ENCODE results near the gene NETO1.

NETO1 gene

GRCh38 chr18:72867746-72868584 is at the start of gene NETO1:
NETO1 (minus strand) TSS chr18:72867987; CDS start chr18:72867291, 696 bp downstream.
- DNase-seq = no peak

- no peak for DNase-seq
Measured at GRCh38 chr18:72910045-72910444, 42.3 kb upstream of the NETO1 start.

- no peak for DNase-seq
Measured at GRCh38 chr18:72908181-72908580, 40.4 kb upstream of the NETO1 start.

- DNase-seq = no peak
Measured at GRCh38 chr18:72903033-72903432, 35.2 kb upstream of the NETO1 start.

- DNase-seq = no peak
Measured at GRCh38 chr18:72899338-72899737, 31.6 kb upstream of the NETO1 start.

GRCh38 chr18:72898870-72899269 is 31.1 kb upstream of the NETO1 start:
- no peak for DNase-seq

- DNase-seq = no peak
Measured at GRCh38 chr18:72895548-72895947, 27.8 kb upstream of the NETO1 start.

GRCh38 chr18:72878561-72878960 is 10.8 kb upstream of the NETO1 start:
- DNase-seq = no peak

GRCh38 chr18:72878143-72878542 is 10.4 kb upstream of the NETO1 start:
- no peak for DNase-seq

- DNase-seq = no peak
Measured at GRCh38 chr18:72871091-72871490, 3.3 kb upstream of the NETO1 start.

GRCh38 chr18:72869226-72870185 is 1.7 kb upstream of the NETO1 start:
- DNase-seq = no peak

GRCh38 chr18:72868585-72869225 is 918 bp upstream of the NETO1 start:
- no peak for DNase-seq

GRCh38 chr18:72866901-72867745 is 664 bp downstream of the NETO1 start:
- no peak for DNase-seq

- DNase-seq = no peak
Measured at GRCh38 chr18:72866442-72866900, 1.3 kb downstream of the NETO1 start.

GRCh38 chr18:72863754-72864153 is 4.0 kb downstream of the NETO1 start:
- DNase-seq = no peak

GRCh38 chr18:72859088-72859487 is 8.7 kb downstream of the NETO1 start:
- DNase-seq = no peak

GRCh38 chr18:72849671-72850070 is 18.1 kb downstream of the NETO1 start:
- DNase-seq = no peak

GRCh38 chr18:72848503-72849237 is 19.1 kb downstream of the NETO1 start:
- DNase-seq = no peak

GRCh38 chr18:72847771-72848170 is 20.0 kb downstream of the NETO1 start:
- DNase-seq = no peak

- DNase-seq = no peak
Measured at GRCh38 chr18:72846736-72847533, 20.9 kb downstream of the NETO1 start.

- DNase-seq = no peak
Measured at GRCh38 chr18:72843743-72844142, 24.0 kb downstream of the NETO1 start.

All from NCI-H526 treated with DMSO at 0.1 percent for 48 hours (cell line).